ENCODE measurements around the gene DGKI.

The DGKI gene

DNA sequence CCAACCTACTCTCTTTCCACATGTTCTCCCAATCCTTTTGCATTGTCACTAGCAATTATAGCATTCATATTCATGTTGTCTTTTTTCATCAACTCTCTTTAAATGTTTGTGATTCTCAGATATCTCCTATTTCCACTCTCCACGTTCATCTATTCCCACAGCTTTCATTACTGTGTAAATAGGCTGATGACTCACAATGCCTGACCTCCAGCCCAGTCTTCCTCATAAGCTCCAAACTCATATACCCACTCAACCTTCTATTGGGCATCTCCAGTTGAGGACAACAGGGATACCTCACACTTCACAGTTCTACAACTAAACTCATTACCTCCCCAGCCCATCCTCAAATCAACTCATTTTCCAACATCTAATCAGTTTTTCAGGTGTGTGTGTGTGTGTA is 194.1 kb downstream of the DGKI start:
- no peaks in the 10 kb centered on the region for H3K36me3 ChIP-seq (ENCODE audit: control insufficient read depth in 2 of 2, insufficient read depth in 1 of 2, low read length in 2 of 2)
- no peak overlapping the region for H3K4me3 ChIP-seq (ENCODE audit: low read depth, low read length)
- no peaks in the 10 kb centered on the region for H3K4me1 ChIP-seq (ENCODE audit: control insufficient read depth, insufficient read depth, low read length)
- H3K27ac ChIP-seq (ENCODE audit: extremely low read depth, low read depth, low read length), result no peak overlapping the region
- POLR2A ChIA-PET, result no interaction called here
- CTCF ChIA-PET, result interaction anchor here (0.6 to 2.2 kb wide), 5 partner anchors 15 to 247 kb away, joined by 3 to 12 read pairs (median 4); no protein-coding TSS in a partner anchor
- no peaks in the 10 kb centered on the region for H3K9me3 ChIP-seq (ENCODE audit: control insufficient read depth, insufficient read depth, low read depth, low read length)
- TF ChIP-seq ZNF830 (tag by site-specific recombination; IDR thresholded peaks at IDR 0.05; ENCODE audit: low read depth) (no peak), ZNF366 (tag by site-specific recombination; conservative IDR thresholded peaks at IDR 0.05) (no peak), ZNF791 (tag by site-specific recombination; IDR thresholded peaks at IDR 0.05) (no peak), ZBTB1 (tag by site-specific recombination; IDR thresholded peaks at IDR 0.05) (no peak), ZNF239 (tag by site-specific recombination; IDR thresholded peaks at IDR 0.05) (no peak), KLF7 (tag by site-specific recombination; IDR thresholded peaks at IDR 0.05; ENCODE audit: borderline replicate concordance) (no peak), ZNF600 (tag by site-specific recombination; IDR thresholded peaks at IDR 0.05) (no peak)

DNA sequence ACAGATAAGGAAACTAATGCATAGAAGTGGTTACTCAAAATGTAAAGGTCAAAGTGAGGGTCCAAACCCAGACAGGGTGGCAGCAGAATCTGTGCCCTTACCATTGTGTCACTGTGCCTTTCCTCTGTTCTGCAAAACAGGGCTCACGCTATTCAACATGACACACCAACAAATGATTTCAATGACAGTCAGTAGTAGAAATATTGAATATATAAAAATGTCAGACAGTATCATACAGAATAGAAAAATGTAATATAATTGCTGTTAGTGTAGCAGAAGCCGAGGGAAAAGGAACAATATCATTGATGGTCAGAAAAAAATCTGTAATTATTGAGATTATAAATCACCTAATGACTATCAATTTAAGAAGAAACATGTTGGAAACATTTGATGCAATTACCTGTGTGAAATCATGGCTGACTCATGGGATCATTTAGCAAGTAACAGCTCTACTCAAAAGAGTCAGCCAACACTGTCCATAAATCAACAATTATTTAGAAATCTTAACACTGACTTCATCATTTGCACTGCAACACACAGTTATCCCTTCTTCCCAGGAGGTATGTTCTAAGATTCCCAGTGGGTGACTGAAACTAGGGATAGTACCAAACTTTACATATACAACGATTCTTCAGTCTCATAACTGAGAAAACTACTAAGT is 198.7 kb downstream of the DGKI start:
- ChIA-PET POLR2A (no interaction called here), CTCF (interaction anchor here (1.0 kb wide), 1 partner anchor 44 kb away, joined by 4 read pairs; no protein-coding TSS in a partner anchor)
- Histone ChIP-seq H3K27ac (ENCODE audit: extremely low read depth, low read depth, low read length) (no peak overlapping the region), H3K4me3 (ENCODE audit: low read depth, low read length) (no peak overlapping the region), H3K4me1 (ENCODE audit: control insufficient read depth, insufficient read depth, low read length) (no peaks in the 10 kb centered on the region), H3K36me3 (ENCODE audit: control insufficient read depth in 2 of 2, insufficient read depth in 1 of 2, low read length in 2 of 2) (no peaks in the 10 kb centered on the region), H3K9me3 (ENCODE audit: control insufficient read depth, insufficient read depth, low read depth, low read length) (no peaks in the 10 kb centered on the region)
- TF ChIP-seq EGR2 (tag by site-specific recombination; IDR thresholded peaks at IDR 0.05; ENCODE audit: low read depth) (no peak), ZNF23 (tag by site-specific recombination; IDR thresholded peaks at IDR 0.05; ENCODE audit: borderline replicate concordance) (no peak), RBAK (tag by site-specific recombination; IDR thresholded peaks at IDR 0.05) (no peak), SP2 (tag by site-specific recombination; IDR thresholded peaks at IDR 0.05) (no peak)

DNA sequence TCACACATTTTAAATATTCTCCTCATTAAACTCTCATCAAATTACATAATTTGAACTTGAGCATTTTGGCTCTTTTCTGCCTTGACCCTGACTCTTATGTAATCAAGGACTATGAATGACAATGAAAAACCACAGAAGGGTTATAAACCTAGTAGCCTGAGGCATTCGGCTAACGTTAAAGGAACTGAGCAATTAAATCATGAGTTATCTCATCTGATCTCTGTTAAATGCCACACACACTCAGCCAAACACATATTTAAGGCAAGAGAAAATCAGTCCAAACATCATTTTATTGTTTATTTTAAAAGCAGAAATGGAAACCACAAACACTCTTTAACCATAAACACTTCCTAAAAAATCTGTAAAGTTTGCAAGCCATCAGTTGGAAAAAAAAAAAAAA is 204.3 kb downstream of the DGKI start:
- CTCF ChIA-PET, result interaction anchor here (0.9 to 1.5 kb wide), 3 partner anchors 12 to 16 kb away, joined by 3 to 7 read pairs (median 7); no protein-coding TSS in a partner anchor
- no peak overlapping the region for H3K27ac ChIP-seq (ENCODE audit: extremely low read depth, low read depth, low read length)
- no peaks in the 10 kb centered on the region for H3K36me3 ChIP-seq (ENCODE audit: control insufficient read depth in 2 of 2, insufficient read depth in 1 of 2, low read length in 2 of 2)
- no peaks in the 10 kb centered on the region for H3K4me1 ChIP-seq (ENCODE audit: control insufficient read depth, insufficient read depth, low read length)
- H3K9me3 ChIP-seq (ENCODE audit: control insufficient read depth, insufficient read depth, low read depth, low read length), result no peaks in the 10 kb centered on the region
- no peak overlapping the region for H3K4me3 ChIP-seq (ENCODE audit: low read depth, low read length)
- TF ChIP-seq TCF7L2 (IDR thresholded peaks at IDR 0.05; ENCODE audit: borderline replicate concordance, low read depth, low read length), result peak; percentile 91
- peak; percentile 37; the same call in 1 of the 2 replicates for TF ChIP-seq TRIM28 (IDR thresholded peaks at IDR 0.05; ENCODE audit: borderline replicate concordance, low read length)
- no peak for TF ChIP-seq ZNF19 (tag by site-specific recombination; IDR thresholded peaks at IDR 0.05; ENCODE audit: low read depth)
- no peak for TF ChIP-seq ZNF596 (tag by site-specific recombination; IDR thresholded peaks at IDR 0.05)
- TF ChIP-seq SP7 (tag by site-specific recombination; IDR thresholded peaks at IDR 0.05), result peak; percentile 47; the same call in 1 of the 2 replicates
- TF ChIP-seq, protein P1, sequence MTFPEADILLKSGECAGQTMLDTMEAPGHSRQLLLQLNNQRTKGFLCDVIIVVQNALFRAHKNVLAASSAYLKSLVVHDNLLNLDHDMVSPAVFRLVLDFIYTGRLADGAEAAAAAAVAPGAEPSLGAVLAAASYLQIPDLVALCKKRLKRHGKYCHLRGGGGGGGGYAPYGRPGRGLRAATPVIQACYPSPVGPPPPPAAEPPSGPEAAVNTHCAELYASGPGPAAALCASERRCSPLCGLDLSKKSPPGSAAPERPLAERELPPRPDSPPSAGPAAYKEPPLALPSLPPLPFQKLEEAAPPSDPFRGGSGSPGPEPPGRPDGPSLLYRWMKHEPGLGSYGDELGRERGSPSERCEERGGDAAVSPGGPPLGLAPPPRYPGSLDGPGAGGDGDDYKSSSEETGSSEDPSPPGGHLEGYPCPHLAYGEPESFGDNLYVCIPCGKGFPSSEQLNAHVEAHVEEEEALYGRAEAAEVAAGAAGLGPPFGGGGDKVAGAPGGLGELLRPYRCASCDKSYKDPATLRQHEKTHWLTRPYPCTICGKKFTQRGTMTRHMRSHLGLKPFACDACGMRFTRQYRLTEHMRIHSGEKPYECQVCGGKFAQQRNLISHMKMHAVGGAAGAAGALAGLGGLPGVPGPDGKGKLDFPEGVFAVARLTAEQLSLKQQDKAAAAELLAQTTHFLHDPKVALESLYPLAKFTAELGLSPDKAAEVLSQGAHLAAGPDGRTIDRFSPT (tag by site-specific recombination; IDR thresholded peaks at IDR 0.05), result peak; percentile 77
- TF ChIP-seq FEZF1 (tag by site-specific recombination; IDR thresholded peaks at IDR 0.05), result peak; percentile 71
- TF ChIP-seq HOXD13 (CRISPR knock-in tag; IDR thresholded peaks at IDR 0.05; ENCODE audit: borderline replicate concordance), result peak; percentile 89
- POLR2A ChIA-PET, result interaction anchor here (0.6 to 0.7 kb wide), 2 partner anchors 375 to 1113 kb away, joined by 7 to 11 read pairs; no protein-coding TSS in a partner anchor
